Mesothelial cell of epicardium (in vitro differentiated cells): Measurements from ENCODE around the gene UGT1A7. TPM values are rescaled to one million over a fixed set of nuclear protein-coding genes. Genes with fewer than 3 reads are reported as not detected.

Experiments
- DNase-seq, 2 experiments: peaks; one replicate each; pipeline ENCODE4 v3.0.0; 2021; ENCODE audit warnings: low spot score in 2 of 2; ENCODE audit not compliant: unreplicated experiment in 2 of 2
- H3K27ac Mint-ChIP-seq: 2 replicates; pipeline ENCODE4 v1.8.0; 2021; ENCODE audit warnings: mixed read lengths
- H3K27me3 Mint-ChIP-seq: 2 replicates; pipeline ENCODE4 v1.8.0; 2021; ENCODE audit warnings: low read depth, mixed read lengths
- H3K36me3 Mint-ChIP-seq: 2 replicates; pipeline ENCODE4 v1.8.0; 2021; ENCODE audit warnings: mixed read lengths
- H3K4me1 Mint-ChIP-seq: 2 replicates; pipeline ENCODE4 v1.8.0; 2021; ENCODE audit warnings: mixed read lengths
- H3K4me3 Mint-ChIP-seq: 2 replicates; pipeline ENCODE4 v1.8.0; 2021; ENCODE audit warnings: mild to moderate bottlenecking, moderate library complexity, mixed read lengths
- H3K9me3 Mint-ChIP-seq: 2 replicates; pipeline ENCODE4 v1.8.0; 2021; ENCODE audit warnings: mixed read lengths
- total RNA-seq: library from RNA; stranded (reverse); gene quantifications from 3 replicates; pipeline ENCODE4 v1.2.1, GENCODE V29; 2021
- TF ChIP-seq, protein P1 (sequence below): fragments of 200-600 bp; sonication (generic); IDR thresholded peaks from one replicate; pipeline ENCODE4 v1.5.0; 2021; ENCODE audit warnings: antibody characterized with exemption; ENCODE audit not compliant: unreplicated experiment

Gene UGT1A7
- total RNA-seq, 1 donor from 2014 or later: not detected

DNA sequence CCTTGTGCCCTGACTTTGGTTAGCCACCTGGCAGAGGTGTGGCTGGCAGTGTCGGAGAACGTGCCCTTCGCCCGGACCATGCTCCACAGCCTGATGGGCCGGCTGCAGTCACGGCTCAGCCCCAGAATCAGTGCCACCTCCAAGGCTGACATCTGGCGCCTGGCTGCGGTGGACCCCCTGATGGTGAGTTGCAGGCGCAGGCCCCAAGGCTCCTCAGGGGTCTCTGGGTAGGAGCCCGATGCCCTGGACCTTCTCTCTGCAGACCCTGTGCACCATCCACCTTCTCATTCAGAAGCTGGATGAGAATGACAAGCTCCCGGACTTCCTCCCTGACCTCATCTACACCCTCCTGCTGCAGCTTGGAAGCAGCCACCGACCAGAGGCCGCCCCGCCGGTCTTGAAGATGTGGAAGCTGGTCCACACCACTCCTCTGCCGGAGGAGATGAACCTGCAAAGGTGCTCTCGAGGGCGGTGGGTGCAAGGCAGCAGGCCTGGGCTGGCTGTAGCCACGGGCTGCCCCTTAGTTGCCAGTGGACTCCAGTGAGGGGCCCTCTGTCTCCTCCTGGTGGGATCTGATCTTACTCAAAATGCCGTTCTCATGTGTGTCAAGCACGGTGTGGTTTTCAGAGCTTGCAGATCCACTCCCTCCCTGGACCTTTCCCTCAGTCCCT, 140.5 kb downstream of the UGT1A7 start:
- Mint-ChIP-seq H3K4me3 (no peak overlapping the region), H3K27me3 (peaks cover 7% of the 10 kb centered on the region), H3K27ac (no peak overlapping the region), H3K36me3 (no peaks in the 10 kb centered on the region), H3K9me3 (peaks cover 9% of the 10 kb centered on the region), H3K4me1 (peaks cover 3% of the 10 kb centered on the region)
- peak in 1 of 2 experiments; percentile 7 for DNase-seq
- TF ChIP-seq, protein P1, sequence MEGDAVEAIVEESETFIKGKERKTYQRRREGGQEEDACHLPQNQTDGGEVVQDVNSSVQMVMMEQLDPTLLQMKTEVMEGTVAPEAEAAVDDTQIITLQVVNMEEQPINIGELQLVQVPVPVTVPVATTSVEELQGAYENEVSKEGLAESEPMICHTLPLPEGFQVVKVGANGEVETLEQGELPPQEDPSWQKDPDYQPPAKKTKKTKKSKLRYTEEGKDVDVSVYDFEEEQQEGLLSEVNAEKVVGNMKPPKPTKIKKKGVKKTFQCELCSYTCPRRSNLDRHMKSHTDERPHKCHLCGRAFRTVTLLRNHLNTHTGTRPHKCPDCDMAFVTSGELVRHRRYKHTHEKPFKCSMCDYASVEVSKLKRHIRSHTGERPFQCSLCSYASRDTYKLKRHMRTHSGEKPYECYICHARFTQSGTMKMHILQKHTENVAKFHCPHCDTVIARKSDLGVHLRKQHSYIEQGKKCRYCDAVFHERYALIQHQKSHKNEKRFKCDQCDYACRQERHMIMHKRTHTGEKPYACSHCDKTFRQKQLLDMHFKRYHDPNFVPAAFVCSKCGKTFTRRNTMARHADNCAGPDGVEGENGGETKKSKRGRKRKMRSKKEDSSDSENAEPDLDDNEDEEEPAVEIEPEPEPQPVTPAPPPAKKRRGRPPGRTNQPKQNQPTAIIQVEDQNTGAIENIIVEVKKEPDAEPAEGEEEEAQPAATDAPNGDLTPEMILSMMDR: no peak

Other genes starting within 250 kb of the UGT1A7 start
- gene USP40, start 115.1 kb upstream of the UGT1A7 start, total RNA-seq: 48.7 to 51.0 TPM (median 50.0 TPM) in 3 replicates
- gene UGT1A8, start 64.3 kb upstream of the UGT1A7 start, total RNA-seq: not detected in 3 replicates
- gene UGT1A10, start 45.5 kb upstream of the UGT1A7 start, total RNA-seq: not detected in 3 replicates
- not detected in 3 replicates for gene UGT1A9, start 10.0 kb upstream of the UGT1A7 start, total RNA-seq
- not detected in 3 replicates for gene UGT1A6, start 11.0 kb downstream of the UGT1A7 start, total RNA-seq
- gene UGT1A5, start 31.0 kb downstream of the UGT1A7 start, total RNA-seq: not detected in 3 replicates
- gene UGT1A4, start 36.8 kb downstream of the UGT1A7 start, total RNA-seq: not detected in 3 replicates
- not detected in 3 replicates for gene UGT1A3, start 47.1 kb downstream of the UGT1A7 start, total RNA-seq
- gene UGT1A1, start 78.4 kb downstream of the UGT1A7 start, total RNA-seq: not detected in 3 replicates
- not detected in 3 replicates for gene MROH2A, start 96.4 kb downstream of the UGT1A7 start, total RNA-seq
- 13.5 to 19.4 TPM (median 17.6 TPM) in 3 replicates for gene HJURP, start 172.6 kb downstream of the UGT1A7 start, total RNA-seq
- gene TRPM8, start 235.5 kb downstream of the UGT1A7 start, total RNA-seq: not detected in 3 replicates